KMS-11 (cell line): ENCODE results near the gene HLA-DRA.
A peak's percentile ranks its signal among the peaks of the same experiment; 100 is the strongest.

Source experiments
- H2AFZ ChIP-seq: fragments of 200-600 bp; sonication (generic); 2 replicates; pipeline ENCODE4 v1.6.1; 2016; ENCODE audit warnings: antibody characterized with exemption, mixed run types, low read depth
- H3K27ac ChIP-seq: fragments of 200-600 bp; sonication (generic); 2 replicates; pipeline ENCODE4 v1.6.1; 2016; ENCODE audit warnings: mild to moderate bottlenecking, mixed run types
- H3K27me3 ChIP-seq: fragments of 200-600 bp; sonication (generic); 2 replicates; pipeline ENCODE4 v1.6.1; 2017; ENCODE audit warnings: mild to moderate bottlenecking, low read depth, mixed run types, moderate library complexity; ENCODE audit not compliant: insufficient read depth
- H3K36me3 ChIP-seq: fragments of 200-600 bp; sonication (generic); 2 replicates; pipeline ENCODE4 v1.6.1; 2017; ENCODE audit warnings: mild to moderate bottlenecking, mixed run types; ENCODE audit not compliant: insufficient read depth
- H3K4me1 ChIP-seq: fragments of 200-600 bp; sonication (generic); 2 replicates; pipeline ENCODE4 v1.6.1; 2016; ENCODE audit warnings: mild to moderate bottlenecking, low read depth, mixed run types; ENCODE audit not compliant: poor library complexity, severe bottlenecking
- H3K4me2 ChIP-seq: fragments of 200-600 bp; sonication (generic); 2 replicates; pipeline ENCODE4 v1.7.0; 2016; ENCODE audit warnings: mild to moderate bottlenecking, mixed run types
- H3K4me3 ChIP-seq: fragments of 200-600 bp; sonication (generic); IDR thresholded peaks from 2 replicates; pipeline ENCODE4 v1.6.1; 2017; ENCODE audit warnings: low read depth, low read length, mixed read lengths; ENCODE audit not compliant: insufficient read depth
- H3K79me2 ChIP-seq: fragments of 200-600 bp; sonication (generic); 2 replicates; pipeline ENCODE4 v1.6.1; 2016; ENCODE audit warnings: low read depth, mixed run types; ENCODE audit not compliant: insufficient read depth
- H3K9ac ChIP-seq: fragments of 200-600 bp; sonication (generic); 2 replicates; pipeline ENCODE4 v1.6.1; 2016; ENCODE audit warnings: mild to moderate bottlenecking, mixed run types
- H4K20me1 ChIP-seq: fragments of 200-600 bp; sonication (generic); 2 replicates; pipeline ENCODE4 v1.6.1; 2016; ENCODE audit warnings: mild to moderate bottlenecking, mixed run types; ENCODE audit not compliant: insufficient read depth
- CTCF ChIP-seq: fragments of 200-600 bp; sonication (generic); conservative IDR thresholded peaks from 2 replicates; pipeline ENCODE4 v1.6.1; 2017; ENCODE audit warnings: low read depth, mild to moderate bottlenecking, antibody characterized with exemption, low read length, moderate library complexity, mixed read lengths

The HLA-DRA gene

GRCh38 chr6:32436995-32437836 lies 2.5 kb upstream of the HLA-DRA start:
- H2AFZ ChIP-seq = peak overlapping the region; percentile 19; the same call in 1 of the 2 replicates
- H3K36me3 ChIP-seq = no peaks in the 10 kb centered on the region
- peak overlapping the region; percentile 42 for H3K27ac ChIP-seq
- H3K4me2 ChIP-seq = peak overlapping the region; percentile 71
- H3K9ac ChIP-seq = no peak overlapping the region
- no peaks in the 10 kb centered on the region for H3K27me3 ChIP-seq
- no peaks in the 10 kb centered on the region for H4K20me1 ChIP-seq
- peaks cover 19% of the 10 kb centered on the region for H3K79me2 ChIP-seq
- H3K4me1 ChIP-seq = peaks cover 45% of the 10 kb centered on the region
- H3K4me3 ChIP-seq = no peak overlapping the region
- TF ChIP-seq CTCF = no peak

- Histone ChIP-seq H4K20me1 (no peaks in the 10 kb centered on the region), H3K27ac (peak overlapping the region; percentile 76), H2AFZ (peak overlapping the region; percentile 56), H3K4me3 (no peak overlapping the region), H3K79me2 (peaks cover 21% of the 10 kb centered on the region), H3K36me3 (0 out of 2 replicates have a peak, but pooled peaks cover 6% of the 10 kb centered on the region), H3K4me1 (peaks cover 46% of the 10 kb centered on the region), H3K27me3 (no peaks in the 10 kb centered on the region), H3K9ac (no peak overlapping the region), H3K4me2 (peak overlapping the region; percentile 67)
- TF ChIP-seq CTCF = no peak
These were observed 548 bp upstream of the HLA-DRA start for GRCh38 chr6:32439139-32439538.

- no peak for TF ChIP-seq CTCF
- Histone ChIP-seq H3K4me3 (no peak overlapping the region), H3K4me1 (peaks cover 37% of the 10 kb centered on the region), H3K27ac (no peak overlapping the region), H3K36me3 (0 out of 2 replicates have a peak, but pooled peaks cover 6% of the 10 kb centered on the region), H3K27me3 (no peaks in the 10 kb centered on the region), H3K9ac (no peak overlapping the region), H4K20me1 (no peaks in the 10 kb centered on the region), H3K79me2 (peaks cover 21% of the 10 kb centered on the region), H2AFZ (no peak overlapping the region), H3K4me2 (peak overlapping the region; percentile 67; the same call in 1 of the 2 replicates)
These were observed 2.6 kb downstream of the HLA-DRA start for GRCh38 chr6:32442243-32442667.

DNA sequence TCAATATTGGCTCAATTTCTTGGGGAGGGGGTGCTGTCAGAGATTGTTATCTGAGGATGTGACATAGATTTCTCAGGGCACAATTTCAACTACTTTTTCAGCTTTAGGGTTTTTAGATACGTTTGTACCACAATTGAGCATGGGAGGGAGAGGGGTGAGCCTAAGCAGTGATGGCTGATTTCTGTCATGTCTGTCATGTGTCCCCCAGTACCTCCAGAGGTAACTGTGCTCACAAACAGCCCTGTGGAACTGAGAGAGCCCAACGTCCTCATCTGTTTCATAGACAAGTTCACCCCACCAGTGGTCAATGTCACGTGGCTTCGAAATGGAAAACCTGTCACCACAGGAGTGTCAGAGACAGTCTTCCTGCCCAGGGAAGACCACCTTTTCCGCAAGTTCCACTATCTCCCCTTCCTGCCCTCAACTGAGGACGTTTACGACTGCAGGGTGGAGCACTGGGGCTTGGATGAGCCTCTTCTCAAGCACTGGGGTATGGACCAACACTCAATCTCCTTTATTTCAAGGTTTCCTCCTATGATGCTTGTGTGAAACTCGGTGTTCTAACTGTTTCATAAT lies 3.4 kb downstream of the HLA-DRA start:
- H3K4me3 ChIP-seq = no peak overlapping the region
- H3K4me1 ChIP-seq = peaks cover 30% of the 10 kb centered on the region
- no peak overlapping the region for H3K9ac ChIP-seq
- no peak overlapping the region for H2AFZ ChIP-seq
- no peak overlapping the region for H3K4me2 ChIP-seq
- 0 out of 2 replicates have a peak, but pooled peaks cover 6% of the 10 kb centered on the region for H3K36me3 ChIP-seq
- H4K20me1 ChIP-seq = no peaks in the 10 kb centered on the region
- no peak for TF ChIP-seq CTCF
- peaks cover 21% of the 10 kb centered on the region for H3K79me2 ChIP-seq
- no peaks in the 10 kb centered on the region for H3K27me3 ChIP-seq
- H3K27ac ChIP-seq = no peak overlapping the region
